ENCODE measurements around the gene DEPP1. TPM values are rescaled to one million over a fixed set of nuclear protein-coding genes. Genes with fewer than 3 reads are reported as not detected.
A peak's percentile ranks its signal among the peaks of the same experiment; 100 is the strongest.

DEPP1 gene
- polyA plus RNA-seq, 1 donor from 2014 or later, result 4.3 TPM

DNA sequence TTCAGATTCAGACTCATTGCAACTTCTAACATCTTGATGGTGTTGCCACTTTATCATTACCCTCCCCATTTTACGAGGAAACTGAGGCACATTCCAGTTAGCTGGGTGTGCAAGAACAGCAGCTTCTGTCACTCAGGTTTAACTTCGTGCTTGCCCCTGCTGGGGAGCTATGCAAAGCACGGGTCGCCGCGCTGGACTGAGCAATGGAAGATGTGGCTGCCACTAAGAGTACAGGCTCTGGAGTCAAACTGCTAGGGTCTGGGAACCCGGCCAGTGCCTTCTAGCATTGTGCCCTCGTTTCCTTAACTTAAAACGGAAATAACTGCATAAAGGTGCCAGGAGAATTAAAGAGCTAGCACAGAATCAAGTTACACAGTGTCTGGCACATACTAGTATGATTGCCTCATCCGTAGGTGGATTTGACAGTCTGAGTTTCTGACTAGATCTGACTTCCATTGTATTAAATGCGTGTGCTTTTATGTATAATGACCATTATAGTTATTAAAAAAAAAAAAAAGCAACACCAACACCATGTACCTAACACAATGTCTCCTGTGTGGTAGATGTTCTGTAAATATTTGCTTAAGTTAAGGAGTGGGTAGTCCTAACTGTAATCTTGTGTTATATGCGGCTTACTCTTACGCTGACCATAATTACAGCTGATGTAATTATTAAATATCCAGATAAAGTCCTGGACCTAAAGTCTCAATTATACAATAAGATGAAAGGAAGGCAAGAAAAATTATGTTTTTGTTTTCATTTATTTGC is 23.0 kb upstream of the DEPP1 start:
- Histone ChIP-seq H3K4me3 (ENCODE audit: low read length) (peak overlapping the region; percentile 74), H3K79me2 (replicated peaks; ENCODE audit: insufficient read depth, low read length) (peaks cover 14% of the 10 kb centered on the region), H3K27me3 (ENCODE audit: insufficient read depth, low read depth, low read length) (no peaks in the 10 kb centered on the region), H4K20me1 (ENCODE audit: insufficient read depth) (no peaks in the 10 kb centered on the region), H3K4me2 (ENCODE audit: low read length) (peak overlapping the region; percentile 44), H3K36me3 (ENCODE audit: insufficient read depth, low read length) (no peaks in the 10 kb centered on the region), H3K9ac (ENCODE audit: low read length) (peak overlapping the region; percentile 70), H3K9me2 (ENCODE audit: insufficient read depth, low read length) (no peaks in the 10 kb centered on the region), H3K9me3 (ENCODE audit: low read length) (no peaks in the 10 kb centered on the region), H2AFZ (ENCODE audit: low read depth, low read length) (peak overlapping the region; percentile 42), H3F3A (ENCODE audit: insufficient read depth, low read length, poor library complexity, severe bottlenecking) (no peaks in the 10 kb centered on the region), H3K27ac (ENCODE audit: low read length) (peak overlapping the region; percentile 62)
- TF ChIP-seq CTCF (IDR thresholded peaks at IDR 0.05; ENCODE audit: poor library complexity, severe bottlenecking) (peak; percentile 33), EP300 (conservative IDR thresholded peaks at IDR 0.05; ENCODE audit: poor library complexity, severe bottlenecking) (no peak)

GRCh38 chr10:45000752-45001380 is 22.3 kb upstream of the DEPP1 start, which contains the start of gene ZNF22:
Gene ZNF22 (plus strand): TSS chr10:45000923. CDS start chr10:45003369, 2,446 bp downstream.
- peaks cover 14% of the 10 kb centered on the region for H3K79me2 ChIP-seq (replicated peaks; ENCODE audit: insufficient read depth, low read length)
- no peaks in the 10 kb centered on the region for H3K27me3 ChIP-seq (ENCODE audit: insufficient read depth, low read depth, low read length)
- H3F3A ChIP-seq (ENCODE audit: insufficient read depth, low read length, poor library complexity, severe bottlenecking), result no peaks in the 10 kb centered on the region
- H4K20me1 ChIP-seq (ENCODE audit: insufficient read depth), result no peaks in the 10 kb centered on the region
- peak within 1 kb of the TSS; percentile 70 for H3K9ac ChIP-seq (ENCODE audit: low read length)
- H3K27ac ChIP-seq (ENCODE audit: low read length), result peak within 1 kb of the TSS; percentile 62
- H3K9me3 ChIP-seq (ENCODE audit: low read length), result no peaks in the 10 kb centered on the region
- H3K4me2 ChIP-seq (ENCODE audit: low read length), result peak within 1 kb of the TSS; percentile 44
- peak within 1 kb of the TSS; percentile 74 for H3K4me3 ChIP-seq (ENCODE audit: low read length)
- H3K36me3 ChIP-seq (ENCODE audit: insufficient read depth, low read length), result no peaks in the 10 kb centered on the region
- peak within 1 kb of the TSS; percentile 42 for H2AFZ ChIP-seq (ENCODE audit: low read depth, low read length)
- no peaks in the 10 kb centered on the region for H3K9me2 ChIP-seq (ENCODE audit: insufficient read depth, low read length)
- TF ChIP-seq SMC3 (conservative IDR thresholded peaks at IDR 0.05; ENCODE audit: poor library complexity) (no peak), EZH2 (IDR thresholded peaks at IDR 0.05; ENCODE audit: borderline replicate concordance, insufficient read depth, low read length, poor library complexity, severe bottlenecking) (no peak), CTCF (IDR thresholded peaks at IDR 0.05; ENCODE audit: poor library complexity, severe bottlenecking) (no peak), RAD21 (conservative IDR thresholded peaks at IDR 0.05) (no peak), MXI1 (conservative IDR thresholded peaks at IDR 0.05; ENCODE audit: poor library complexity, severe bottlenecking) (peak; percentile 24), POLR2AphosphoS5 (IDR thresholded peaks at IDR 0.05) (peak; percentile 84), TAF1 (IDR thresholded peaks at IDR 0.05; ENCODE audit: low read depth) (no peak), EP300 (conservative IDR thresholded peaks at IDR 0.05; ENCODE audit: poor library complexity, severe bottlenecking) (no peak)
- TF ChIP-seq, protein P1, sequence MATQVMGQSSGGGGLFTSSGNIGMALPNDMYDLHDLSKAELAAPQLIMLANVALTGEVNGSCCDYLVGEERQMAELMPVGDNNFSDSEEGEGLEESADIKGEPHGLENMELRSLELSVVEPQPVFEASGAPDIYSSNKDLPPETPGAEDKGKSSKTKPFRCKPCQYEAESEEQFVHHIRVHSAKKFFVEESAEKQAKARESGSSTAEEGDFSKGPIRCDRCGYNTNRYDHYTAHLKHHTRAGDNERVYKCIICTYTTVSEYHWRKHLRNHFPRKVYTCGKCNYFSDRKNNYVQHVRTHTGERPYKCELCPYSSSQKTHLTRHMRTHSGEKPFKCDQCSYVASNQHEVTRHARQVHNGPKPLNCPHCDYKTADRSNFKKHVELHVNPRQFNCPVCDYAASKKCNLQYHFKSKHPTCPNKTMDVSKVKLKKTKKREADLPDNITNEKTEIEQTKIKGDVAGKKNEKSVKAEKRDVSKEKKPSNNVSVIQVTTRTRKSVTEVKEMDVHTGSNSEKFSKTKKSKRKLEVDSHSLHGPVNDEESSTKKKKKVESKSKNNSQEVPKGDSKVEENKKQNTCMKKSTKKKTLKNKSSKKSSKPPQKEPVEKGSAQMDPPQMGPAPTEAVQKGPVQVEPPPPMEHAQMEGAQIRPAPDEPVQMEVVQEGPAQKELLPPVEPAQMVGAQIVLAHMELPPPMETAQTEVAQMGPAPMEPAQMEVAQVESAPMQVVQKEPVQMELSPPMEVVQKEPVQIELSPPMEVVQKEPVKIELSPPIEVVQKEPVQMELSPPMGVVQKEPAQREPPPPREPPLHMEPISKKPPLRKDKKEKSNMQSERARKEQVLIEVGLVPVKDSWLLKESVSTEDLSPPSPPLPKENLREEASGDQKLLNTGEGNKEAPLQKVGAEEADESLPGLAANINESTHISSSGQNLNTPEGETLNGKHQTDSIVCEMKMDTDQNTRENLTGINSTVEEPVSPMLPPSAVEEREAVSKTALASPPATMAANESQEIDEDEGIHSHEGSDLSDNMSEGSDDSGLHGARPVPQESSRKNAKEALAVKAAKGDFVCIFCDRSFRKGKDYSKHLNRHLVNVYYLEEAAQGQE (IDR thresholded peaks at IDR 0.05; ENCODE audit: borderline replicate concordance), result peak; percentile 44
